ENCODE measurements around the gene KLK7. TPM values are rescaled to one million over a fixed set of nuclear protein-coding genes. Genes with fewer than 3 reads are reported as not detected.
"Not testable (repeated sequence)": the region's sequence is repeated elsewhere in the genome, so short reads cannot be mapped to it uniquely, and the experiment has no call there.

KLK7 gene
- total RNA-seq, 2 donors from 2014 or later, result not detected

- TF ChIP-seq, protein P1, sequence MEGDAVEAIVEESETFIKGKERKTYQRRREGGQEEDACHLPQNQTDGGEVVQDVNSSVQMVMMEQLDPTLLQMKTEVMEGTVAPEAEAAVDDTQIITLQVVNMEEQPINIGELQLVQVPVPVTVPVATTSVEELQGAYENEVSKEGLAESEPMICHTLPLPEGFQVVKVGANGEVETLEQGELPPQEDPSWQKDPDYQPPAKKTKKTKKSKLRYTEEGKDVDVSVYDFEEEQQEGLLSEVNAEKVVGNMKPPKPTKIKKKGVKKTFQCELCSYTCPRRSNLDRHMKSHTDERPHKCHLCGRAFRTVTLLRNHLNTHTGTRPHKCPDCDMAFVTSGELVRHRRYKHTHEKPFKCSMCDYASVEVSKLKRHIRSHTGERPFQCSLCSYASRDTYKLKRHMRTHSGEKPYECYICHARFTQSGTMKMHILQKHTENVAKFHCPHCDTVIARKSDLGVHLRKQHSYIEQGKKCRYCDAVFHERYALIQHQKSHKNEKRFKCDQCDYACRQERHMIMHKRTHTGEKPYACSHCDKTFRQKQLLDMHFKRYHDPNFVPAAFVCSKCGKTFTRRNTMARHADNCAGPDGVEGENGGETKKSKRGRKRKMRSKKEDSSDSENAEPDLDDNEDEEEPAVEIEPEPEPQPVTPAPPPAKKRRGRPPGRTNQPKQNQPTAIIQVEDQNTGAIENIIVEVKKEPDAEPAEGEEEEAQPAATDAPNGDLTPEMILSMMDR (IDR thresholded peaks at IDR 0.05), result no peak
- DNase-seq (ENCODE audit: low spot score) (no peak), ATAC-seq (ENCODE audit: insufficient number of reproducible peaks, low FRiP score, low read depth) (no peak)
- no peaks in the 10 kb centered on the region for H3K27me3 ChIP-seq (replicated peaks; ENCODE audit: insufficient read depth)
- H3K4me3 ChIP-seq, result no peak overlapping the region
- no peaks in the 10 kb centered on the region for H3K36me3 ChIP-seq
- H3K9me3 ChIP-seq, result no peaks in the 10 kb centered on the region
- no peak overlapping the region for H3K27ac ChIP-seq
- H3K4me1 ChIP-seq (ENCODE audit: control insufficient read depth in 1 of 2, low read depth in 2 of 2), result no peaks in the 10 kb centered on the region
Measured at GRCh38 chr19:50992666-50993035, 8.9 kb upstream of the KLK7 start.

GRCh38 chr19:50984416-50984815, 699 bp upstream of the KLK7 start:
- H3K4me1 ChIP-seq (ENCODE audit: control insufficient read depth in 1 of 2, low read depth in 2 of 2); ATAC-seq (ENCODE audit: insufficient number of reproducible peaks, low FRiP score, low read depth); H3K27me3 ChIP-seq (replicated peaks; ENCODE audit: insufficient read depth); H3K36me3 ChIP-seq; DNase-seq (ENCODE audit: low spot score); H3K27ac ChIP-seq; H3K9me3 ChIP-seq; H3K4me3 ChIP-seq: not testable (repeated sequence)

GRCh38 chr19:50982186-50982585, 1.5 kb downstream of the KLK7 start:
- Histone ChIP-seq H3K27me3 (replicated peaks; ENCODE audit: insufficient read depth) (no peaks in the 10 kb centered on the region), H3K36me3 (no peaks in the 10 kb centered on the region), H3K4me3 (no peak overlapping the region), H3K27ac (no peak overlapping the region), H3K4me1 (ENCODE audit: control insufficient read depth in 1 of 2, low read depth in 2 of 2) (no peaks in the 10 kb centered on the region), H3K9me3 (no peaks in the 10 kb centered on the region)
- ATAC-seq (ENCODE audit: insufficient number of reproducible peaks, low FRiP score, low read depth) (no peak), DNase-seq (ENCODE audit: low spot score) (no peak)
- TF ChIP-seq, protein P1 (IDR thresholded peaks at IDR 0.05), result no peak

- no peak for DNase-seq (ENCODE audit: low spot score)
- Histone ChIP-seq H3K36me3 (no peaks in the 10 kb centered on the region), H3K27ac (no peak overlapping the region), H3K4me3 (no peak overlapping the region), H3K9me3 (no peaks in the 10 kb centered on the region), H3K27me3 (replicated peaks; ENCODE audit: insufficient read depth) (no peaks in the 10 kb centered on the region), H3K4me1 (ENCODE audit: control insufficient read depth in 1 of 2, low read depth in 2 of 2) (no peaks in the 10 kb centered on the region)
- TF ChIP-seq, protein P1 (IDR thresholded peaks at IDR 0.05), result no peak
- no peak for ATAC-seq (ENCODE audit: insufficient number of reproducible peaks, low FRiP score, low read depth)
Measured at GRCh38 chr19:50981587-50982146, 2.0 kb downstream of the KLK7 start.

DNA sequence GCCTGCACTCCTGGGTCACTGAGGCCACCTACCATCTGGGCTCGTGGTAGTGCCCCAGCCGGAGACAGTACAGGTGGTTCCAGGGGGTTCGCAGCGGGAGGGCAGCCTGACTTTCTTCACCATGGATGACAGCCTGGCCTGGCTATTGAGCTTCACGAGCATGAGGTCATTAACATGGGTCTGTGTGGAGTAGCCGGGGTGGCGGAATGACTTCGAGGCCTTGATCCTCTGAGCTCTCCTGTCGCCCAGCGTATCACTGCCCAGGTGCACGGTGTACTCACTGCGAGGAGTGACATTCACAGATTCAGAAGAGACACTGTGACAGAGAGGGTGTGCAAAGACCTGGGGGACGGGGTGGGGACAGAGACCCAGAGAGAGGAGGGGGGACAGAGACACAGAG, 3.5 kb downstream of the KLK7 start:
- ATAC-seq (ENCODE audit: insufficient number of reproducible peaks, low FRiP score, low read depth) (no peak), DNase-seq (ENCODE audit: low spot score) (no peak)
- Histone ChIP-seq H3K36me3 (no peaks in the 10 kb centered on the region), H3K9me3 (no peaks in the 10 kb centered on the region), H3K4me1 (ENCODE audit: control insufficient read depth in 1 of 2, low read depth in 2 of 2) (no peaks in the 10 kb centered on the region), H3K27me3 (replicated peaks; ENCODE audit: insufficient read depth) (no peaks in the 10 kb centered on the region), H3K4me3 (no peak overlapping the region), H3K27ac (no peak overlapping the region)
- TF ChIP-seq, protein P1 (IDR thresholded peaks at IDR 0.05), result no peak

- Histone ChIP-seq H3K27ac (no peak overlapping the region), H3K36me3 (no peaks in the 10 kb centered on the region), H3K27me3 (replicated peaks; ENCODE audit: insufficient read depth) (no peaks in the 10 kb centered on the region), H3K4me3 (no peak overlapping the region), H3K4me1 (ENCODE audit: control insufficient read depth in 1 of 2, low read depth in 2 of 2) (no peaks in the 10 kb centered on the region), H3K9me3 (no peaks in the 10 kb centered on the region)
- ATAC-seq (ENCODE audit: insufficient number of reproducible peaks, low FRiP score, low read depth) (no peak), DNase-seq (ENCODE audit: low spot score) (no peak)
- TF ChIP-seq, protein P1 (IDR thresholded peaks at IDR 0.05), result no peak
Measured at GRCh38 chr19:50979758-50980157, 4.0 kb downstream of the KLK7 start.

All from thoracic aorta (tissue), 2 donors.